GM23248 (cell line): ENCODE data around the gene RANBP10.

ENCODE experiments used
- EZH2 ChIP-seq: fragments of 200-600 bp; sonication (generic); IDR thresholded peaks from 2 replicates; pipeline ENCODE4 v1.6.1; 2018; ENCODE audit warnings: antibody characterized with exemption, mild to moderate bottlenecking; ENCODE audit not compliant: insufficient read depth, poor library complexity, severe bottlenecking
- EZH2phosphoT487 ChIP-seq: fragments of 200-600 bp; sonication (generic); IDR thresholded peaks from 2 replicates; pipeline ENCODE4 v1.6.1; 2018; ENCODE audit warnings: antibody characterized with exemption, moderate library complexity, mild to moderate bottlenecking, low read depth; ENCODE audit not compliant: insufficient read depth

DNA sequence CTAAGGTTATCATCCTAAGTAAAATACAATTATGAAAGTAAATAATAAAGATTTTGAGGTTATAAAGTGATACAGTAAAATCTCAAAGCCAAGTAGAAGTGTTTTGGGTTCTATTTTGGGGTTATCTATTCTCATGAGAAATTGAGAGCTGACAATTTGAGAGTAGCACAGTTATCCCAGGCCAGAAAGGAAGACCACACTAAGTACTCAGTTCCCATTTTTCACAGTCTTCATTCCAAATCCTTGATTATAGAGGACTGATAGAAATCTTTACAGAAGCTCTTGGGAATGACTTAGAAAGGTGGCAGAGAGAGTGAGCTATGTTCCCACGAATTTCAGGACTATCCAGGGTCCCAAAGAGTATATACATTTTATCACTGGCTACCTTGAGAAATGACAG is 91.8 kb downstream of the RANBP10 start:
- TF ChIP-seq EZH2 (no peak), EZH2phosphoT487 (no peak)
